K562 (cell line): ENCODE measurements around the gene ESPL1. TPM values are rescaled to one million over a fixed set of nuclear protein-coding genes. Genes with fewer than 3 reads are reported as not detected.

ENCODE experiments used
- AFF1 ChIP-seq, 2 experiments: fragments of 450-650 bp; IDR thresholded peaks; 2 replicates each; pipeline ENCODE4 v1.6.1; 2018; ENCODE audit warnings: mild to moderate bottlenecking in 2 of 2, low read depth in 1 of 2; ENCODE audit not compliant: partially characterized antibody in 2 of 2
- CBFA2T2 ChIP-seq: fragments of 450-650 bp; conservative IDR thresholded peaks from 2 replicates; pipeline ENCODE4 v1.6.1; 2017; ENCODE audit warnings: mild to moderate bottlenecking
- CBFA2T3 ChIP-seq: fragments of 450-650 bp; IDR thresholded peaks from 2 replicates; pipeline ENCODE4 v1.6.1; 2017
- CTBP1 ChIP-seq: fragments of 450-650 bp; IDR thresholded peaks from 2 replicates; pipeline ENCODE4 v1.6.1; 2016; ENCODE audit warnings: borderline replicate concordance
- EP400 ChIP-seq: fragments of 450-650 bp; IDR thresholded peaks from 2 replicates; pipeline ENCODE4 v1.6.1; 2017; ENCODE audit warnings: antibody characterized with exemption, mild to moderate bottlenecking, moderate library complexity
- GABPB1 ChIP-seq: sonication (generic); formaldehyde crosslinking; IDR thresholded peaks from 2 replicates; pipeline ENCODE4 v1.8.0; 2022; ENCODE audit warnings: mild to moderate bottlenecking, missing genetic modification reagents
- MAZ ChIP-seq, 2 experiments: fragments of 450-650 bp in 1 of 2; sonication (generic) in 1 of 2; formaldehyde crosslinking; IDR thresholded peaks in 1 of 2; conservative IDR thresholded peaks in 1 of 2; 2 replicates each; pipeline versions ENCODE4 v1.4.0 to v1.5.0; 2020; ENCODE audit warnings: mild to moderate bottlenecking in 1 of 2, missing genetic modification reagents in 1 of 2
- MLX ChIP-seq, 2 experiments: fragments of 450-650 bp in 1 of 2; sonication (generic) in 1 of 2; formaldehyde crosslinking; conservative IDR thresholded peaks; 2 replicates each; pipeline versions ENCODE4 v1.4.0 to v1.8.1; 2020 to 2022; ENCODE audit warnings: mild to moderate bottlenecking in 1 of 2, missing genetic modification reagents in 1 of 2
- MTA3 ChIP-seq: fragments of 450-650 bp; formaldehyde crosslinking; IDR thresholded peaks from 2 replicates; pipeline ENCODE4 v1.6.1; 2017; ENCODE audit warnings: mild to moderate bottlenecking, borderline replicate concordance
- NRF1 ChIP-seq, 2 experiments: fragments of 450-650 bp; IDR thresholded peaks in 1 of 2; conservative IDR thresholded peaks in 1 of 2; 2 replicates each; pipeline ENCODE4 v1.6.1; 2014; ENCODE audit warnings: mild to moderate bottlenecking in 2 of 2
- PKNOX1 ChIP-seq: fragments of 450-650 bp; IDR thresholded peaks from 2 replicates; pipeline ENCODE4 v1.6.1; 2016
- RCOR1 ChIP-seq, 2 experiments: IDR thresholded peaks; 2 replicates each; pipeline ENCODE4 v1.6.1; 2012; ENCODE audit warnings: low read depth in 2 of 2, low read length in 2 of 2, borderline replicate concordance in 1 of 2, improper control_type of control experiment in 1 of 2
- SFPQ ChIP-seq: fragments of 200-400 bp; formaldehyde crosslinking; IDR thresholded peaks from 2 replicates; pipeline ENCODE4 v1.6.1; 2017; ENCODE audit warnings: mild to moderate bottlenecking, low read depth, low read length, moderate library complexity
- ZFP30 ChIP-seq: fragments of 250-450 bp; sonication (Bioruptor Pico); IDR thresholded peaks from 2 replicates; pipeline ENCODE4 v1.8.0; 2022; ENCODE audit warnings: moderate library complexity, mild to moderate bottlenecking, inconsistent platforms, borderline replicate concordance
- ZFX ChIP-seq: sonication (generic); formaldehyde crosslinking; IDR thresholded peaks from 2 replicates; pipeline ENCODE4 v1.8.0; 2022; ENCODE audit warnings: mild to moderate bottlenecking, missing genetic modification reagents, moderate library complexity
- ZKSCAN3 ChIP-seq: fragments of 250-450 bp; sonication (Bioruptor Pico); IDR thresholded peaks from 2 replicates; pipeline ENCODE4 v1.4.0; 2020
- ZNF24 ChIP-seq: fragments of 450-650 bp; IDR thresholded peaks from 2 replicates; pipeline ENCODE4 v1.6.1; 2016
- ZNF449 ChIP-seq: fragments of 250-450 bp; sonication (Bioruptor Pico); IDR thresholded peaks from 2 replicates; pipeline ENCODE4 v1.8.0; 2022; ENCODE audit warnings: moderate library complexity, mild to moderate bottlenecking, inconsistent platforms
- polyA plus RNA-seq, 8 experiments: library from polyadenylated mRNA; depleted of rRNA in 4 of 8; stranded (reverse) in 5 of 8; unstranded in 3 of 8; fragments of >200 nt; fragmentation: Nextera tagmentation in 2 of 8; fragmentation: Illumina TruSeq in 1 of 8; extraction: Ambion mirVana in 2 of 8; extraction: Trizol in 1 of 8; gene quantifications; 2 replicates each; pipeline versions ENCODE4 v1.2.1 to v1.2.3, GENCODE V29; 2011 to 2014; ENCODE audit warnings: inconsistent platforms in 1 of 8, missing spikeins in 1 of 8
- total RNA-seq, 7 experiments: library from RNA; depleted of rRNA in 6 of 7; stranded (reverse); fragments of >200 nt in 6 of 7; fragmentation: Illumina TruSeq in 2 of 7; extraction: Trizol in 2 of 7; gene quantifications; 2 replicates each; pipeline versions ENCODE4 v1.2.1 to v1.2.3, GENCODE V29; 2011 to 2021; ENCODE audit warnings: low replicate concordance in 1 of 7

The ESPL1 gene
- total and polyA plus RNA-seq, 9 of the 15 experiments (the other 6 are each of a cell fraction or from before 2014, with no cell fraction given) = 1.2 to 55.0 (median 18.7) TPM

- TF ChIP-seq NRF1 (conservative IDR thresholded peaks at IDR 0.05 in 1 of 2, IDR thresholded peaks at IDR 0.05 in 1 of 2) (peak; percentile 76 to 80), ZFP30 (no peak), ZKSCAN3 (CRISPR knock-in tag) (no peak), RCOR1 (IDR thresholded peaks at IDR 0.05; ENCODE audit: borderline replicate concordance in 1 of 2, low read depth in 2 of 2, low read length in 2 of 2) (0 out of 4 replicates have a peak, but pooled peaks of 1 of the 2 experiments have one; percentile 1), CTBP1 (peak; percentile 31; the same call in 1 of the 2 replicates), MAZ (CRISPR knock-in tag; conservative IDR thresholded peaks at IDR 0.05 in 1 of 2, IDR thresholded peaks at IDR 0.05 in 1 of 2) (peak; percentile 54 to 75; a peak in 3 of 4 replicates), CBFA2T3 (peak; percentile 74), SFPQ (no peak), PKNOX1 (peak; percentile 97), ZNF449 (CRISPR knock-in tag) (no peak), CBFA2T2 (peak; percentile 47), ZFX (CRISPR knock-in tag) (peak; percentile 86), EP400 (peak; percentile 93), MTA3 (0 out of 2 replicates have a peak, but pooled peaks have one; percentile 74), MLX (CRISPR knock-in tag; conservative IDR thresholded peaks at IDR 0.05) (no peak), GABPB1 (CRISPR knock-in tag) (peak; percentile 74), ZNF24 (peak; percentile 23; the same call in 1 of the 2 replicates), AFF1 (IDR thresholded peaks at IDR 0.05; ENCODE audit: low read depth in 1 of 2, partially characterized antibody in 2 of 2) (peak in 1 of 2 experiments; percentile 89)
Measured at GRCh38 chr12:53267999-53268629, at the start of gene ESPL1 (continued).
